Transverse colon (tissue), 4 donors: ENCODE data around the gene GFRA4.

Source experiments
- POLR2AphosphoS5 ChIP-seq, 3 donors: sonication (generic); formaldehyde crosslinking; IDR thresholded peaks; one replicate each; pipeline ENCODE4 v1.6.1; 2016; ENCODE audit warnings: antibody characterized with exemption in 3 of 3
- TF ChIP-seq, protein P1 (sequence below), 5 experiments: fragments of 200-600 bp in 3 of 5; fragments of 450-650 bp in 2 of 5; sonication (generic) in 3 of 5; IDR thresholded peaks; 1 replicate in 2 of 5; 2 replicates in 3 of 5; pipeline ENCODE4 v1.5.1; 2016 to 2017; ENCODE audit warnings: antibody characterized with exemption in 5 of 5, inconsistent platforms in 3 of 5, mild to moderate bottlenecking in 2 of 5, moderate library complexity in 1 of 5

DNA sequence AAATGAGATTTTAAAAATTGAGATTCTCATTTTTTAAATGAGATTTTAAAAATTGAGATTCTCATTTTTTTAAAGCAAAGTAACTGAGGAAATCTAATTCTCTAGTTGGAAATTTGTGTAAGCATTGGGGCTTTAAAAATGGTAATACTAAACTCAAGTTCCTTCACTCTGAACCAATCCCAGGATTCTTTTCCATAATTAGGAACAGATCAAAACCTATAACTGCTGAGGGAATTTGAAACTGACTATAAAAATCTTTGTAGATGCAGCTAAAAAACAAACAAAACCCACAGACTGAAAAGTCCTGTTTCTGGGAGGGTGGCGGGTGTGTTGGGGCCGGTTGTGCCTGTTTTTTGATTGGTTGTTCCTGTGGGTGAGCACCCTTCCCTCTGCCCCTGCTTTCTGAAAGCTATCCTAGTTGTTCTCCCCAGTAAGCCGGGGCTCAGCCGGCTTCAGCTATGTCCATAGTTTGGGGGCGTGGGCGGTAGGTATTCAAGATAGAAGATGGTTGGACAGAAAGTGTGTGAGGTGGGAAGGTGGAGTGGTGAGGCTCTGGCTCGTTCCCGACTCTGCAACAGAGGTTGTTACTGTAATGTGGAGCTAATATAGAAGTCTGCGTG, 49.3 kb downstream of the GFRA4 start:
- TF ChIP-seq, protein P1, sequence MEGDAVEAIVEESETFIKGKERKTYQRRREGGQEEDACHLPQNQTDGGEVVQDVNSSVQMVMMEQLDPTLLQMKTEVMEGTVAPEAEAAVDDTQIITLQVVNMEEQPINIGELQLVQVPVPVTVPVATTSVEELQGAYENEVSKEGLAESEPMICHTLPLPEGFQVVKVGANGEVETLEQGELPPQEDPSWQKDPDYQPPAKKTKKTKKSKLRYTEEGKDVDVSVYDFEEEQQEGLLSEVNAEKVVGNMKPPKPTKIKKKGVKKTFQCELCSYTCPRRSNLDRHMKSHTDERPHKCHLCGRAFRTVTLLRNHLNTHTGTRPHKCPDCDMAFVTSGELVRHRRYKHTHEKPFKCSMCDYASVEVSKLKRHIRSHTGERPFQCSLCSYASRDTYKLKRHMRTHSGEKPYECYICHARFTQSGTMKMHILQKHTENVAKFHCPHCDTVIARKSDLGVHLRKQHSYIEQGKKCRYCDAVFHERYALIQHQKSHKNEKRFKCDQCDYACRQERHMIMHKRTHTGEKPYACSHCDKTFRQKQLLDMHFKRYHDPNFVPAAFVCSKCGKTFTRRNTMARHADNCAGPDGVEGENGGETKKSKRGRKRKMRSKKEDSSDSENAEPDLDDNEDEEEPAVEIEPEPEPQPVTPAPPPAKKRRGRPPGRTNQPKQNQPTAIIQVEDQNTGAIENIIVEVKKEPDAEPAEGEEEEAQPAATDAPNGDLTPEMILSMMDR (IDR thresholded peaks at IDR 0.05), result no peak
- no peak for TF ChIP-seq POLR2AphosphoS5 (IDR thresholded peaks at IDR 0.05)
